H1 (cell line): Measurements from ENCODE around the gene NME8.

Experiments
- BRCA1 ChIP-seq: IDR thresholded peaks from 2 replicates; pipeline ENCODE4 v1.6.1; 2012; ENCODE audit warnings: low read depth, low read length, improper control_type of control experiment
- CREB1 ChIP-seq: IDR thresholded peaks from 2 replicates; pipeline ENCODE4 v1.6.1; 2012; ENCODE audit warnings: inconsistent platforms
- EZH2 ChIP-seq: fragments of 200-600 bp; sonication (generic); IDR thresholded peaks from 2 replicates; pipeline ENCODE4 v1.7.1; 2012; ENCODE audit warnings: low read depth, mild to moderate bottlenecking, moderate library complexity, low read length, inconsistent platforms; ENCODE audit not compliant: severe bottlenecking
- HDAC6 ChIP-seq: IDR thresholded peaks from one replicate; pipeline ENCODE4 v1.7.1; 2012; ENCODE audit warnings: low read depth, mild to moderate bottlenecking, inconsistent platforms, low read length, moderate library complexity
- POLR2A ChIP-seq, 2 experiments: IDR thresholded peaks; 1 replicate in 1 of 2; 2 replicates in 1 of 2; pipeline ENCODE4 v1.6.1; 2011; ENCODE audit warnings: low read depth in 2 of 2, low read length in 2 of 2, mild to moderate bottlenecking in 2 of 2; ENCODE audit errors: control extremely low read depth in 1 of 2
- POLR2AphosphoS5 ChIP-seq: IDR thresholded peaks from 2 replicates; pipeline ENCODE4 v1.6.1; 2011; ENCODE audit warnings: low read depth, low read length
- SRF ChIP-seq: IDR thresholded peaks from 2 replicates; pipeline ENCODE4 v1.6.1; 2011; ENCODE audit warnings: mild to moderate bottlenecking, low read depth, low read length, moderate library complexity
- TAF1 ChIP-seq: IDR thresholded peaks from 2 replicates; pipeline ENCODE4 v1.6.1; 2011; ENCODE audit warnings: mild to moderate bottlenecking, low read depth, low read length
- TF ChIP-seq, protein P1 (sequence below), 3 experiments: IDR thresholded peaks; 1 replicate in 2 of 3; 2 replicates in 1 of 3; pipeline versions ENCODE4 v1.5.1 to v1.6.1; 2011; ENCODE audit warnings: low read length in 3 of 3, mild to moderate bottlenecking in 3 of 3, inconsistent platforms in 2 of 3, low read depth in 1 of 3, moderate library complexity in 1 of 3; ENCODE audit not compliant: insufficient read depth in 1 of 3; ENCODE audit errors: control extremely low read depth in 1 of 3
- TF ChIP-seq, protein P2 (sequence below): IDR thresholded peaks from 2 replicates; pipeline ENCODE4 v1.6.1; 2011; ENCODE audit warnings: low read length, improper control_type of control experiment

DNA sequence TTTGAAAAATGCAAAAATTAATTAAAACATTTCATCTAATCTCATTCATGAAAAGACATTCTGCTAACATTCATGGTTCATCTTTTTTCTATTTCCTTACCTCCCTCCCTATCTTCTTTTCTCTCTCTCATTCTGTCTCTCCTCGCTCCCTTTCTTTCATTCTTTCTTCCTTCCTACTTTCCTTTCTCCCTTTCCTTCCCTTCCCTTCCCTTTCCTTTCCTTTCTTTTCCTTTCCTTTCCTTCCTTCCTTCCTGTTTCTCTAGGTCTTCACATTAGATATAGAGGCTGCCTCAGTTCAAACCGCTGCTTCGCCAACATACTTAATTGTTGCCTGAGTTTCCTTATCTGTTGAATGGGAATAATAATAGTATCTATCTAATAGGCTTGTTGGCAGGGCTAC lies 46.3 kb downstream of the NME8 start:
- TF ChIP-seq, protein P1, sequence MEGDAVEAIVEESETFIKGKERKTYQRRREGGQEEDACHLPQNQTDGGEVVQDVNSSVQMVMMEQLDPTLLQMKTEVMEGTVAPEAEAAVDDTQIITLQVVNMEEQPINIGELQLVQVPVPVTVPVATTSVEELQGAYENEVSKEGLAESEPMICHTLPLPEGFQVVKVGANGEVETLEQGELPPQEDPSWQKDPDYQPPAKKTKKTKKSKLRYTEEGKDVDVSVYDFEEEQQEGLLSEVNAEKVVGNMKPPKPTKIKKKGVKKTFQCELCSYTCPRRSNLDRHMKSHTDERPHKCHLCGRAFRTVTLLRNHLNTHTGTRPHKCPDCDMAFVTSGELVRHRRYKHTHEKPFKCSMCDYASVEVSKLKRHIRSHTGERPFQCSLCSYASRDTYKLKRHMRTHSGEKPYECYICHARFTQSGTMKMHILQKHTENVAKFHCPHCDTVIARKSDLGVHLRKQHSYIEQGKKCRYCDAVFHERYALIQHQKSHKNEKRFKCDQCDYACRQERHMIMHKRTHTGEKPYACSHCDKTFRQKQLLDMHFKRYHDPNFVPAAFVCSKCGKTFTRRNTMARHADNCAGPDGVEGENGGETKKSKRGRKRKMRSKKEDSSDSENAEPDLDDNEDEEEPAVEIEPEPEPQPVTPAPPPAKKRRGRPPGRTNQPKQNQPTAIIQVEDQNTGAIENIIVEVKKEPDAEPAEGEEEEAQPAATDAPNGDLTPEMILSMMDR (IDR thresholded peaks at IDR 0.05; ENCODE audit: control extremely low read depth in 1 of 3, insufficient read depth in 1 of 3, low read depth in 1 of 3, low read length in 3 of 3): no peak
- TF ChIP-seq CREB1 (no peak), TAF1 (no peak), BRCA1 (no peak), HDAC6 (no peak), POLR2A (IDR thresholded peaks at IDR 0.05; ENCODE audit: control extremely low read depth in 1 of 2, low read depth in 2 of 2, low read length in 2 of 2) (no peak), EZH2 (no peak), POLR2AphosphoS5 (no peak), SRF (no peak)
- TF ChIP-seq, protein P2, sequence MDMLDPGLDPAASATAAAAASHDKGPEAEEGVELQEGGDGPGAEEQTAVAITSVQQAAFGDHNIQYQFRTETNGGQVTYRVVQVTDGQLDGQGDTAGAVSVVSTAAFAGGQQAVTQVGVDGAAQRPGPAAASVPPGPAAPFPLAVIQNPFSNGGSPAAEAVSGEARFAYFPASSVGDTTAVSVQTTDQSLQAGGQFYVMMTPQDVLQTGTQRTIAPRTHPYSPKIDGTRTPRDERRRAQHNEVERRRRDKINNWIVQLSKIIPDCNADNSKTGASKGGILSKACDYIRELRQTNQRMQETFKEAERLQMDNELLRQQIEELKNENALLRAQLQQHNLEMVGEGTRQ: no peak
